Activated CD8-positive, alpha-beta memory T cell treated with anti-CD3 and anti-CD28 coated beads, Interleukin-2, amount 50 U/mL, for 1 hour (primary cell): ENCODE results near the gene THAP2.
A peak's percentile ranks its signal among the peaks of the same experiment; 100 is the strongest.

Experiments used
- DNase-seq: peaks from one replicate; pipeline ENCODE4 v3.0.0-alpha.2; 2020; ENCODE audit errors: extremely low read depth

The THAP2 gene

DNA sequence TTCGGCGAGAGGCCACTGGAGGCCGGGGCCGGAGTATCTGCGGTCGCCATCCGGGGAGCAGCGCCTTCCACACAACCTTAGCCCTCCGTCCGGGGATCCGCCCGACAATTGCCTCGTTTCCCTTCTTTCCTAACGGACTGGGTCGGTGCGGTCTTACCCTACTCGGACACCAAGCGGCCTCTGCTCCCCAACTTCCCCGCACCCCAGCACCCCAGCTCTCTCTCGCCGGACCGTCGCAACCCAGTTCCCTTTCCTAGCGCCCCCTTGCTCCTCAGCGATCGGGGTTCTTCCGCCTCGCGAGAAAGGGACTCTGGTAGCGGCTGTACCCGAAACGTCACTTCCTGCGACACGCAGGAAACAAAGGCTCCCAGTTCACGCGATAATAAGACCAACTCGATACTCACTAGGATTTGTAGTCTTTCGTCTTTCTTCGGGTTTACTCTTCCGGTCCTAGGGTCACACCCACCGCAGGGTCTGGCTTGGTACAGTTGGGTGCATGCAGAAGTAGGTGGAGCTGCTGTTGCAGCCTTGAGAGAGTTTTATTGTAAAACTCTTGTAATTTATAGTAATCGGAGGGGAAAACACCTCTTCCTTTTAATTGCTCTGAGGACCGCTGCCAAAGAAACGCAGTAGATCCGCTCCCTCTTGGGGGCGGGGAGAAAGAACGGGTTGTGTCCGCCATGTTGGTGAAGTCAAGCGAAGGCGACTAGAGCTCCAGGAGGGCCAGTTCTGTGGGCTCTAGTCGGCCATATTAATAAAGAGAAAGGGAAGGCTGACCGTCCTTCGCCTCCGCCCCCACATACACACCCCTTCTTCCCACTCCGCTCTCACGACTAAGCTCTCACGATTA is at the start of gene THAP2, which contains the start of gene ZFC3H1:
THAP2 (plus strand) TSS at position 741 of the 850 bp plus-strand sequence. CDS start 209 bp downstream, outside the sequence.
ZFC3H1 (minus strand) TSS at position 288 of the 850 bp plus-strand sequence; CDS start at position 50, 238 bp downstream.
- DNase-seq, result peak; percentile 85

GRCh38 chr12:71621938-71622337 is 42.2 kb upstream of the THAP2 start:
- no peak for DNase-seq

GRCh38 chr12:71625476-71625875 is 38.6 kb upstream of the THAP2 start:
- DNase-seq, result no peak

DNA sequence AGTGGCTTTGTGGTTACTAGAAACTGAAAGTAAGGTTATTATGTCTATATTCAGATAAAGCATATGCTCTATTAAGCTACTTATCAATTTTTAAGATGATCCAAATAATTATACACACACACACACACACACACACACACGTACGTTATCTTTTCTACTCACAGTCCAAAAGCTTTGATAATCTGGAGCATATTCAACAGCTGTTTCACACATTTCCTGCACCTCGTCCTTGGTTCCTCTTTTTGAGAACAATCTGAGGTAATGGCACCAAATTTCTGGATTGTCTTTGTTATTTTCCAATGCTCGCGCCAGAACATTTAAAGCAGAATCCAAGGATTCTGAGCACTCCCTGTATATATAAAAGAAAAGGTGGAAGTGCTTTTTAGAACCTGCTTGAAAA is 38.0 kb upstream of the THAP2 start:
- DNase-seq, result no peak

DNA sequence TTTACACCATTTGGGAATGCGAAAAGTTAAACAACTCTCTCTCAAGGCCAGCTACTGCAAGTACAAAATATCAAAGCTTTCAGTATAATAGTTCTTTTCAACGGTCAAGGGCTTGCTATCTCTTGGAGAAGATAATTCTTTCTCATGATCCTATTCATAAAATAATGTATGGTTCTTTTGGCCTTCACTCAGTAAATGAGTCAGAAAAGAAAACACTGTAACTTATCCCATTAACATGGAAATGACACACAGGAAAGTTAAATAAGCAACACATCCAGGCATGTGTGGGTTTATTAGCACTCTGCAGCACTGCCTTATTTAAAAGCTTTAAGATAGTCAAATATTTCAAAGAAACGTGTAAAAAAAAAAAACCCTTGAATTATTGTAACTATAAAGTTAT is 37.3 kb upstream of the THAP2 start:
- no peak for DNase-seq

DNA sequence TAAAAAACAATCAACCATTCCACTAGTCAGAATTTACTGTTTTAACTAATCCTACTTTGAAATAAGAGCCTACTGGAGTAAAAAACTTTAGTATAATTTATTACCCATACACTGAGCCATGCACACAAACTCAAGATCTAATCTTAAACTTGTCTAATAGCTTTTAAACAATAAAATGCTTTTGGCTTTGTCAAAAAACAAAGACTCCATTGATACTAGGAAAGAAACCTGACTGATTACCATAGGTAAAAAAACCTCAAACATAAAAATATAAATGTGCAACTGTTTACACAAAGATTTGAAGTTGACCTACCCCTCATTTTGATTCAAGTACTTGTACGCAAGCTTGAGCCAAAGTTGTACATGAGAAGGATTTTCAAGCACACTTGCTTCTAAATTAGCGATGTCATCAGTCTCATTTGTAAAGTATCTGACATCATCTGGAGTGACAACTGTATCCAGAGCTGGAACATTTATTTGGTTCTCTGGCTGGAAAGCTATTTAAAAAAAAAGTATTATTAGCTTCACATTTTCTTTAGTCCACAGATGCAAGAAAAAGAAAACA is 36.6 kb upstream of the THAP2 start:
- DNase-seq, result no peak

DNA sequence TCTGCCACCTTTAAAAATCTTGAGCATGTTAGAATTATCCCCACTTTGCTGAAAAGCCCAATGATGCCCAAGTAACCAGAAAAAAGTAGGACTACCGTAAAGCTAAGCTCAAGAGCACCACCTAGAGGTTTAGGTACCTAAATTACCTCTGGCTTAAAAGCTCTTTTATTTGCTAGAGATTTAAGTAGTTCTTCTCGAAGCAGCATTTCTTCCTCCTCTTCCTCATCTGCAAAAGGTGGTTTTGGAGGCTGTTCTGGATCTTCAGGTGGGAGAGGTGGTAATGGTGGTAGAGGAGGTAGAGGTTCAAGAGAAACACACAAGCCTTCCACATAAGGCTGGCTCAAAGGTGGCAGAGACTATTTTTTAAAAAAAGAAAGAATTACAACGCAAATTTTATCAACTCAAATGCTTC is 27.4 kb upstream of the THAP2 start:
- no peak for DNase-seq

GRCh38 chr12:71638499-71638898 is 25.6 kb upstream of the THAP2 start:
- no peak for DNase-seq

GRCh38 chr12:71639341-71639760 is 24.8 kb upstream of the THAP2 start:
- DNase-seq, result no peak

DNA sequence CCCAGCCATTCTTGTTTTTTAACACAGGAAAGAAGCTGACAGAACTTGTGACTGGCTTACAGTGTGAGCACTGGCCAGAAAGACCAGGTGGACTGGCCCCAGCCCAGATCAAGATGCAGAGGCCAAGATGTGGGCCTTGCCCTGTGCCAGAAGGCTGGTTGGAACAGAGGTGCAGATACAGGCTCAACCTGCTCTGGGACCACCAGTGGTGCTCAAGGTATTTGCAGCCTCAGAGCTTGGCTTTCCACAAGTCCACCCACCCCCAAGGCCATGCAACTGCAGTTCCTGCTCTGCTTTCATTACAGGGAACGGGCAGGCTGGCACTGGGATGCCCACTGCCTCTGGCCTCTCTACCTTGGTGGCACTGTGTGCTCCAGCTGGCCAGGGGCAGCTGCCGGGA is 23.8 kb upstream of the THAP2 start:
- DNase-seq, result no peak

DNA sequence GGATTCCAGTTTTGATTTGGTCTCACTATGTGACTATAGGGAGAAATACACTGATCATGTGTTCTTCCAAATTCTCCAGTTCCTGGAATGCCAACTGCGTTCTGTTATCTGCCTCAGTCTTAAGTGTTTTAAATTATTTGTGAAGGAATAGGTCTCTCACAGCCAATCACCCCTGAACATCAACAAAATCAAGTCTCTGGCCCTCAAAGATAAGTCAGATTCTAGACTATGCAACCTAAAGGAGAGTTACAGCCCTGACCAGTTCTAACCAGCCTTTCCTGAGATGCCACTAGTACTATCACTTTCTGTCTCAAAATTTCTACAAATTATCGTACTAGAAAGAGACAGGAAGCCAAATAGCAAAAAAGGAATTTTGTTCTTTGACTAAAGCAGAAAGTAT is 22.7 kb upstream of the THAP2 start:
- no peak for DNase-seq

DNA sequence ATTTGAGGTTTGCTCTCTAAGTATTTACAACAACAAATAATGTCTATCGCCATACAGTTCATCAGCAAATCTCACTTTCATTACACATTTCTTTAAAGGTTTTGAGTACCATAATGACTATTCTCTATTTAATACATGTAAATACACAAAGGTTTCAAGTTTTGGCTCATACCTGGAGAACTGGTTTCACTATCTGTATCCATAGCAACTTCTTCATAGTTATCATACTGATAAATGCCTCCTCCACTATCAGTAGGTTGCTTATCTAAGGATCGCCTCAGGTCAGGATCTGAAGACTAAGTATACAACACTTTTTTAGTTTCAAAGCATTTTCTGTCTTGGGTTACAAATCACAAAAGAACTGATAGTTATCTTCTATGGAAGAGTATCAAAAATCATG is 21.8 kb upstream of the THAP2 start:
- DNase-seq, result no peak

GRCh38 chr12:71645268-71645667 is 18.8 kb upstream of the THAP2 start:
- no peak for DNase-seq

DNA sequence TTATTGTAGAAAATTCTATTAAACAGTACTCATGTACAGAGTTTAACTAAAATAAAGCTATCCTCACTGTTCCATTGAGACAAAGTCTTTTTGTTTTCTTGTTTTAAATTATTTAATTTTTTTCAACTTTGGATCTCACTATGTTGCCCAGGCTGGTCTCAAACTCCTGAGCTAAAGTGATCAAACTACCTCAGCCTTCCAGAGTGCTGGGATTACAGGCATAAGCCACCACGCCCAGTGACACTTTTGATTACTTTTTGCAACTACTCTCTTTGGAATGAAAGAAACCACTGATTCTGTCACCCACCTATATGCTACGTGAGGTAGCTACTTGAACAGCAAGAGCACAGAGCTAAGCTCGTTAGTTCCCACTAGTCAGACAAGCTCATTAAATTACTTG is 17.6 kb upstream of the THAP2 start:
- no peak for DNase-seq

DNA sequence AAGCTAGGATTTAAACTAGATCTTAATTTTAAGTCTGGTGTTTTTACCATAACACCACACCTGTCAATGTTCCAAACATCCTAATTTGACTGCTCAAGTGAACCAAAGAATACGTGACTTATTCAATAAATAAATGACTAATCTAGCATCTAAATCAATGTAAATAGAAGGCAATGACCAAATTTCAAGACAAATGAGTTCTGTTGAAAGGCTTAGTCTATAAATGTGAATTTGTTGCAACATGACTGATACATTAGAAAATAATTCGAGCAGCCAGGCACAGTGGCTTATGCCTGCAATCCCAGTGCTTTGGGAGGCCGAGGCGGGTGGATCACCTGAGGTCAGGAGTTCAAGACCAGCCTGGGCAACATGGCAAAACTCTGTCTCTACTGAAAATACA is 15.6 kb upstream of the THAP2 start:
- no peak for DNase-seq

DNA sequence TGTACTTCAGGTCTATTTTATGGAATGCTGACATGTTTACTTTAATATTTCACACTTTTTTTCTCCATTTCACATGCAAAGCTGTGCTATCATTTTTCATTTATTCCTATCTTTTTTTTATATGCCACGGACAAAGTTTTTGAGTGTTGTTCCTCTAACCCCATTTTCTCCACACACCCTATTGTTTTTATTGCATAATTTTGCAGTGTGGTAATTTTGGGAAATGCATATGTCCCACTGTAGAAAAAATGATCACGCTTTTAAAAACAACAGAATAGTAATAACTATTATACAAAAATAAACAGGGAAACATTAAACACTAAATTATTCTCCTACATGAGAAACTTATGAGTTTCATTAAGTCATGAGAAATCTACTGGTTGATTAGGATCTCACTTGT is 14.7 kb upstream of the THAP2 start:
- DNase-seq, result no peak

GRCh38 chr12:71652656-71653055 is 11.4 kb upstream of the THAP2 start:
- no peak for DNase-seq

- no peak for DNase-seq
Measured at GRCh38 chr12:71653137-71653536, 11.0 kb upstream of the THAP2 start.

DNA sequence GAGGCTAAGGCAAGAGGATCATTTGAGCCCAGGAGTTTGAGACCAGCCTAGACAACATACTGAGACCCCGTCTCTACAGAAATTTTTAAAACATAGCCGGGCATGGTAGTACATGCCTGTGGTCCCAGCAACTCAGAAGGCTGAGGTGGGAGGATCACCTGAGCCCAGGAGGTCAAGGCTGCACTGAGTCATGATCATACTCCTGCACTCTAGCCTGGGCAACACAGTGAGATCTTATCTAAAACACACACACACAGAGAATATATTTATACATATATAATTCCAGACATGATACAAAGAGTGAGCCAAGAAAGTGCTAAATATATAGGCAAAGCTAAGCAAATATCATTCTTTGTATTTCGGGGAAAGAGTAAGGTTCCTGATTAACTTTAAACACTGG is 9.9 kb upstream of the THAP2 start:
- no peak for DNase-seq

DNA sequence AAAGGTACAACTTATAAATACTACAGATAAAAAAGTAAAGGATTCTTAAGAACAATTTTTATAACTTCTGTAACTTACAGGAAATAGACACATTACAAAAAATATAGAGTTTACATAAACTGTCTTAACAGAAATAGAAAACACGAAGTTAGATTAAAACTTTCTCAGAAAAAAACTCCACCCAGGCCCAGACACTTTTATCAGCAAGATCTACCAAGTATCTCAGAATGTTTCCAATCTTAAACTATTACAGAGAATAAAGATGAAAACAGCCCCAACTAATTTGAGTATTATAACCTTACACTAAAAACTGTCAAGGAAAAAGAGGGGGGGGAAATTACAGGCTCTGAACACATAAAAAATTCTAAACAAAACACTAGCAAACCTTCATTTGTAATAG is 8.6 kb upstream of the THAP2 start:
- DNase-seq, result no peak

DNA sequence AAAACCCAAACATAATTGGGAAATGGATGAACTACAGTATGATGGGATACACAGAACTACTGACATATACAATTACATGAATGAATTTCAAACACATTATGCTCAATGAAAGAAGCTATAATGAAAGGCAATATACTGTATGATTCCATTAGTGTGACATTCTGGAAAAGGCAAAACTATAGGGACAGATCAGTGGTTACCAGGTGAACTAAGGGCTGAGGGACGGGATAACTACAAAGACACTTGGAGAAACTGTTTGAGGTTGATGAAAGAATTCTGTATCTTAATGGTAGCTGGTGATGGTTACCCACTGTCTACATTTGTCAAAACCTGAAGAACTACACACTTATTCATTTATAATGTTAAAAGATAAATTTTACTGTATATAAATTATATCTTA is 8.2 kb upstream of the THAP2 start:
- no peak for DNase-seq

- no peak for DNase-seq
Measured at GRCh38 chr12:71656740-71657139, 7.4 kb upstream of the THAP2 start.

DNA sequence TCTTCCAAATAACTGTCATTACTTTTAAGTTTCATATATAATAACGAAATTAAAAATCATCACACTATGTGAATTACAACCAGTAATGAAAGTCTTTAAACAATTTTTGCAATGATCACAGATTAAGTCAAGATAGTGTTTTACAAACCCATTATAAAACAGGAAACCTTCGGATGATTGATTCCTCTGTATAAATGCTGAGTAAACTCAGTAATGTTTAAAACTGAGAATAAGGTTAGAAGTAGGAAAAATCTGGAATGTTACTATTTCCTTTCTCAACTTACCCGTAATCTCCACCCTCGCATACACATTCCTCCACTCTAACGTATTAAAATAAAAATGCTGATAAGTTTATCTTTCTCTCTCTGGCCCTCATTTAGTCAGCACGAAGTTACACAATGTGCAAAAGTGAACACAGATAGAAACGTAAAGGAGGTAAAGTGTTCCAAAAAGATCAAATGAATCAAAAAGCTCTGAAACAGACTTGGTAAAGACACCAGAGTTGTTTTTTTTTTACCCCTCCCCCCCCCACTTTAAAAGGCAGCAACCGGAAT is 2.0 kb upstream of the THAP2 start:
- DNase-seq, result no peak
